Breast epithelium (tissue), 4 donors: Measurements from ENCODE around the gene PTPRO. TPM values are rescaled to one million over a fixed set of nuclear protein-coding genes. Genes with fewer than 3 reads are reported as not detected.

Experiments
- DNase-seq, 2 donors: peaks; one replicate each; pipeline ENCODE4 v3.0.0-alpha.2; 2019; ENCODE audit warnings: low spot score in 2 of 2
- H3K27ac ChIP-seq, 2 donors: fragments of 200-600 bp; sonication (generic) in 1 of 2; one replicate each; pipeline ENCODE4 v1.5.1; 2016 to 2019; ENCODE audit warnings: mild to moderate bottlenecking in 1 of 2
- H3K27me3 ChIP-seq, 2 donors: fragments of 200-600 bp; sonication (generic) in 1 of 2; one replicate each; pipeline versions ENCODE4 v1.5.1 to v1.6.0; 2017 to 2019; ENCODE audit warnings: control low read depth in 1 of 2, mild to moderate bottlenecking in 1 of 2
- H3K36me3 ChIP-seq: fragments of 200-600 bp; one replicate; pipeline ENCODE4 v1.5.1; 2019
- H3K4me1 ChIP-seq, 2 donors: fragments of 200-600 bp; sonication (generic); one replicate each; pipeline ENCODE4 v1.5.1; 2016 to 2019; ENCODE audit warnings: control low read depth in 1 of 2
- H3K4me3 ChIP-seq, 3 donors: fragments of 200-600 bp; sonication (generic); 1 replicate in 2 of 3; 2 replicates in 1 of 3; pipeline ENCODE4 v1.5.1; 2016 to 2019; ENCODE audit warnings: mild to moderate bottlenecking in 3 of 3, moderate library complexity in 2 of 3
- H3K9me3 ChIP-seq, 2 donors: fragments of 200-600 bp; sonication (generic) in 1 of 2; one replicate each; pipeline ENCODE4 v1.5.1; 2016 to 2019; ENCODE audit warnings: control low read depth in 1 of 2
- CTCF ChIP-seq, 3 donors: fragments of 450-650 bp; IDR thresholded peaks; one replicate each; pipeline ENCODE4 v1.5.1; 2016 to 2017; ENCODE audit warnings: antibody characterized with exemption in 3 of 3, mild to moderate bottlenecking in 3 of 3, moderate library complexity in 3 of 3
- POLR2A ChIP-seq: fragments of 450-650 bp; IDR thresholded peaks from one replicate; pipeline ENCODE4 v1.6.1; 2016; ENCODE audit warnings: antibody characterized with exemption, mild to moderate bottlenecking, moderate library complexity
- POLR2AphosphoS5 ChIP-seq, 3 donors: sonication (generic); formaldehyde crosslinking; IDR thresholded peaks; one replicate each; pipeline ENCODE4 v1.6.1; 2017; ENCODE audit warnings: antibody characterized with exemption in 3 of 3
- intact Hi-C: fragments of 100-400 bp; cut with DNase I; formaldehyde crosslinking; loops from one replicate; pipeline ENCODE4 v1.15.1; 2023; ENCODE audit warnings: low total_unique reads
- total RNA-seq, 3 donors: library from RNA; depleted of rRNA; stranded (reverse); fragments of >200 nt; gene quantifications; one replicate each; pipeline ENCODE4 v1.1.0, GENCODE V29; 2016

PTPRO gene
- total RNA-seq, 3 donors from 2014 or later, result 1.3 to 5.3 (median 2.5) TPM

GRCh38 chr12:15597125-15597830 is 275.0 kb downstream of the PTPRO start:
- Histone ChIP-seq H3K27me3 (no peaks in the 10 kb centered on the region), H3K9me3 (no peaks in the 10 kb centered on the region), H3K4me1 (peaks cover 0 to 5% of the 10 kb centered on the region in 2 donors), H3K36me3 (no peaks in the 10 kb centered on the region), H3K4me3 (no peak overlapping the region), H3K27ac (no peak overlapping the region)
- TF ChIP-seq POLR2AphosphoS5 (IDR thresholded peaks at IDR 0.05) (no peak), POLR2A (no peak), CTCF (IDR thresholded peaks at IDR 0.05) (no peak)
- DNase-seq, result no peak
- intact Hi-C loops, result no loop called here

- Histone ChIP-seq H3K27ac (peak overlapping the region in 1 of 2 donors; percentile 17), H3K4me3 (no peak overlapping the region), H3K9me3 (no peaks in the 10 kb centered on the region), H3K27me3 (no peaks in the 10 kb centered on the region), H3K4me1 (peaks cover 0 to 5% of the 10 kb centered on the region in 2 donors), H3K36me3 (no peaks in the 10 kb centered on the region)
- no peak for DNase-seq
- intact Hi-C loops, result no loop called here
- TF ChIP-seq POLR2A (no peak), POLR2AphosphoS5 (IDR thresholded peaks at IDR 0.05) (no peak), CTCF (IDR thresholded peaks at IDR 0.05) (no peak)
Measured at GRCh38 chr12:15599266-15600037, 277.1 kb downstream of the PTPRO start.

GRCh38 chr12:15600223-15600935 is 278.1 kb downstream of the PTPRO start:
- no peak overlapping the region for H3K27ac ChIP-seq
- H3K4me3 ChIP-seq, result no peak overlapping the region
- no peaks in the 10 kb centered on the region for H3K27me3 ChIP-seq
- no peaks in the 10 kb centered on the region for H3K36me3 ChIP-seq
- no peaks in the 10 kb centered on the region for H3K9me3 ChIP-seq
- TF ChIP-seq POLR2AphosphoS5 (IDR thresholded peaks at IDR 0.05) (no peak), POLR2A (no peak), CTCF (IDR thresholded peaks at IDR 0.05) (no peak)
- intact Hi-C loops, result no loop called here
- H3K4me1 ChIP-seq, result peaks cover 0 to 5% of the 10 kb centered on the region in 2 donors
- DNase-seq, result no peak

GRCh38 chr12:15601210-15601800 is 279.0 kb downstream of the PTPRO start:
- Histone ChIP-seq H3K36me3 (no peaks in the 10 kb centered on the region), H3K4me3 (no peak overlapping the region), H3K27ac (no peak overlapping the region), H3K4me1 (peaks cover 0 to 5% of the 10 kb centered on the region in 2 donors), H3K9me3 (no peaks in the 10 kb centered on the region), H3K27me3 (no peaks in the 10 kb centered on the region)
- no peak for DNase-seq
- intact Hi-C loops, result no loop called here
- TF ChIP-seq POLR2AphosphoS5 (IDR thresholded peaks at IDR 0.05), result no peak

- DNase-seq, result no peak
- H3K4me3 ChIP-seq, result no peak overlapping the region
- peaks cover 0 to 5% of the 10 kb centered on the region in 2 donors for H3K4me1 ChIP-seq
- H3K27ac ChIP-seq, result no peak overlapping the region
- no peaks in the 10 kb centered on the region for H3K27me3 ChIP-seq
- intact Hi-C loops, result no loop called here
- no peak for TF ChIP-seq POLR2A
- no peak for TF ChIP-seq POLR2AphosphoS5 (IDR thresholded peaks at IDR 0.05)
- no peak for TF ChIP-seq CTCF (IDR thresholded peaks at IDR 0.05)
- H3K36me3 ChIP-seq, result no peaks in the 10 kb centered on the region
- H3K9me3 ChIP-seq, result no peaks in the 10 kb centered on the region
Measured at GRCh38 chr12:15602051-15602672, 279.9 kb downstream of the PTPRO start.
